ENCODE data around the gene BRAF.
"Not testable (repeated sequence)": the region's sequence is repeated elsewhere in the genome, so short reads cannot be mapped to it uniquely, and the experiment has no call there.

The BRAF gene

DNA sequence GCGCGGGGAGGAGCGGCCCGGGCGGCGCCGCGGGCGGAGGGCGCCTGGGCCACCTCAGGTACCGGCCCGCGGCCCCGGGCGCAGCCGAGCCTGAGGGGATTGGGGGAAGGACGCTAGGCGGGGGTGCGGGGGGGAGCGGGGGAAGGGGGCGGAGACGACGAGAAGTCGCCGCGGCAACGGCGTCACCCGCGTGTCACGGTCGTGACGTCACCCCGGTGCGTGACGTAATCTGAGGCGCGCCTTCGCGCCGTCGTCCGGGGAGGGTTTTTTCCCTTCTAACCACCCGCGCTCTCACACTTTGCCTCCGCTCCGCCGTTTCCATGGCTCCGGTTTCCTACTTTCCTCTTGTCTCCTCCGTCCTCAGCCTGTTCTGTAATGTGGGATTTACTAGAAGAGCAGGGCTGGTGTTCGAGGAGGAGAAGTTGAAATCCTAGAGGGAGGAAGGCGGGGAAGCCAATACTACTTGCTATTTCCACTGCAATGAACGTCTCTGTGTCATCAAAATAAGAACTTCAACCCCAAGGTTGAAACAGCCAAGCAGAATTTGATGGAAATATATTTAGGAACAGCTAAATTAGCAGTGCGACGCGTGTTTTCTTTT lies at the start of gene BRAF:
TSS of gene BRAF (minus strand) at position 109 of the 601 bp plus-strand sequence. CDS start 226 bp downstream, outside the sequence.
- peak; percentile 81 for DNase-seq (ENCODE audit: low read depth)
- H3K4me3 ChIP-seq (ENCODE audit: low read length), result peak within 1 kb of the TSS; percentile 82
- TF ChIP-seq, protein P1, sequence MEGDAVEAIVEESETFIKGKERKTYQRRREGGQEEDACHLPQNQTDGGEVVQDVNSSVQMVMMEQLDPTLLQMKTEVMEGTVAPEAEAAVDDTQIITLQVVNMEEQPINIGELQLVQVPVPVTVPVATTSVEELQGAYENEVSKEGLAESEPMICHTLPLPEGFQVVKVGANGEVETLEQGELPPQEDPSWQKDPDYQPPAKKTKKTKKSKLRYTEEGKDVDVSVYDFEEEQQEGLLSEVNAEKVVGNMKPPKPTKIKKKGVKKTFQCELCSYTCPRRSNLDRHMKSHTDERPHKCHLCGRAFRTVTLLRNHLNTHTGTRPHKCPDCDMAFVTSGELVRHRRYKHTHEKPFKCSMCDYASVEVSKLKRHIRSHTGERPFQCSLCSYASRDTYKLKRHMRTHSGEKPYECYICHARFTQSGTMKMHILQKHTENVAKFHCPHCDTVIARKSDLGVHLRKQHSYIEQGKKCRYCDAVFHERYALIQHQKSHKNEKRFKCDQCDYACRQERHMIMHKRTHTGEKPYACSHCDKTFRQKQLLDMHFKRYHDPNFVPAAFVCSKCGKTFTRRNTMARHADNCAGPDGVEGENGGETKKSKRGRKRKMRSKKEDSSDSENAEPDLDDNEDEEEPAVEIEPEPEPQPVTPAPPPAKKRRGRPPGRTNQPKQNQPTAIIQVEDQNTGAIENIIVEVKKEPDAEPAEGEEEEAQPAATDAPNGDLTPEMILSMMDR (conservative IDR thresholded peaks at IDR 0.05; ENCODE audit: low read length), result no peak

DNA sequence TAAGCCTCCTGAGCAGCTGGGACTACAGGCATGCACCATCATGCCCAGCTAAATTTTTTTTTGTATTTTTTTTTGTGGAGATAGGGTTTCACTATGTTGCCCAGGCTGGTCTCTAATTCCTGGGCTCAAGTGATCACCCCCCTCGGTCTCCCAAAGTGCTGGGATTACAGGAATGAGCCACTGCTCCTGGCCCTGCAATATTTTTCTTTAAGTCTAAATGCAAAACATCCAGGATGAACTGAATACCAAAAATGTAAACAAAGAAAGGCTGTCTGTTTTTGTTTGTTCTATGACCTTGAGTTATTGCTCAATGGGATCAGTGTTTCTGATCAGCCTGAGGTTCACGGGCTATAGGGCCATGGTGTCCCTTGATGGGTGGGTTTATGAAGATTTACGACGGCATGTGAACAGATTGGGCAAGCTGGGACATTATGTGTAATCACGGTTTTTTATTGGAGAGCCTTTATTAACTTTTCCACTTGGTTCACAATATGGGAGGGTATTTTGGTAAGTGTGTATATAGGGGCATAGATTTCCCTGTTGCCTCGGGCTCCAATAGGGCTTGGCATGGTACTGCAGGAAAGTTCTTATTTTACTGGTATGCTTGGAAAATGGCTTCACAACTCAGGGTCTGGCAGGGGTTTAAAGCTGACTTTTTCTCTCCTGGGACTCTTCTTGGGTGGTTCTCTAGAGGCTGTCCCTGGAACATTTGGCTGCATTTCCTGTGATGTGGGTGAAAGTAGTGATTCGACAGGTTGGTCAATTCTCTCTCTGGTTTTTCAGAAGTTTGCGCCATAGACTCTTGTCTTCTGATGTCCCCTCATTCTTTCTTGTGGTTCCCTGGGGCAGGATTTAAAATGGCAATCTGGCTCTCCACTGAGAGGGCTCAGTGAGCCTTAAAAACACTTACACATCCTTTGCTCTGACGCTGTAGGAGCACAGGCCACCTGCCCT lies 48.4 kb upstream of the BRAF start:
- no peak for DNase-seq (ENCODE audit: low read depth)
- TF ChIP-seq, protein P1 (conservative IDR thresholded peaks at IDR 0.05; ENCODE audit: low read length), result no peak
- no peak overlapping the region for H3K4me3 ChIP-seq (ENCODE audit: low read length)

DNA sequence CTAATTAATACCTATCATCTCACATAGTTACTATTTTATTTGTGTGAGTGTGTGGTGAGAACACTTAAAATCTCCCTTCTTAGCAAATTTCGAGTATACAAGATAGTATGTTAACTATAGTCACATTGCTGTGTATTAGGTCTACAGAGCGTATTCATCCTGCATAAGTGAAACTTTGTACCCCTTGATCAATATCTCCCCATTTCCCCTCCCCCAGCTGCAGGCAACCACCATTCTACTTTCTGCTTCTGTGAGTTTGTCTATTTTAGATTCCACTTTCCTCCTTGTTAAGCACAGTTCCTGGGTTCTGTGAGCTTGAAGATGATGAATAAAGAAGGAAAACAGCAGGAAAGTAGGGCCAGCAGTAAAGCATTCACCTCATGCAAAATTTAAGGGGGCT lies 47.6 kb upstream of the BRAF start:
- TF ChIP-seq, protein P1 (conservative IDR thresholded peaks at IDR 0.05; ENCODE audit: low read length), result no peak
- H3K4me3 ChIP-seq (ENCODE audit: low read length), result no peak overlapping the region
- DNase-seq (ENCODE audit: low read depth), result no peak

DNA sequence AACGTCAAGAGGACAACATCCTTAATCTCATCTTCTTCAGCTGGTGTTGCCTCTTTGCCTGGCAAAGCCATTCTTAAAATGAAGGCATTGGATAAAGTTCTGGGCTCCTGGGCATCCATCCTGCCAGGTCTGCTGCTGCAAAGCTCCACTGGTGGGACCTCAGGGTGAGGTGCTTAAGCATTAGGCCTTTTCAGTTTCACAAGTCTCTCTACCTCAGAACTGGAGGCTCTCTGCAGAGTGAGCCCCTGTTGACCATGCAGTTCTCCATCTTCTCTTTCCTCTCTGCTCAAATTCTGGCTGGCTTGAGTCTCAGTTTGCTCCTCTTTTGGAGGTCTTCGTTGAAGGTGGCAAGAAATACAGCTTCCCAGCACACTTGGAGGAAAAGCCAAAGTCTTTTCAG lies 42.7 kb upstream of the BRAF start:
- TF ChIP-seq, protein P1 (conservative IDR thresholded peaks at IDR 0.05; ENCODE audit: low read length), result no peak
- no peak overlapping the region for H3K4me3 ChIP-seq (ENCODE audit: low read length)
- DNase-seq (ENCODE audit: low read depth), result no peak

DNA sequence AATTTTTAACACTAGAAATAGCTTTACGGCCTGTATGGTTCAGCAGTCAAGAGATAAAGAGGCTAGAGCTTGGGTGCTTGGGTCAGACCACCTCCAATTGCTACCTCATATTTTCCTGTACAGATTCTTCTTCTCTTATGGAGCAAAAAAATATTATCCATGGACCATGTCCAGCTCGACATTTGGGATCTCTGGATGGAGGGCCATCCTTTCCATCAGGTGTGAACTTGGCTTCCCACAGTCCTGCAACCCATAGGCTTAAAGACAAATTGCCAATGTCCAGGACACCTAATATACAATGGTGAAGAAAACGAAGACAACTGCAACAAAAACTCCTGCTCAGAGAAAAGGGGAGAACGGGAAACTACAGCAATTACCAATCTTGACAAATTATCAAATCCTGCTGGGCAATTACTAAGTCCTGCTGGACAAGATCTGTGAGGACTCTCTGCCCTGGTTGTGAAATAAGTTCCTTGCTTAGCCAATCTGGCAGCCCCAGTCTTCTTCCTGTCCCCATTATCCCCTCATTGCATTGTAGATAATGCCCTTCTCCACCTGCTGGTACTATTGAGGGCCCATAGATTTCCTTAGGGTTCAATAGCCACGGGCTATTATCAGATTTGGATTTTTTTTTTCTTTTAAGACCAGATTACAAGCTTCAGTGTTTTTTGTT lies 42.0 kb upstream of the BRAF start:
- H3K4me3 ChIP-seq (ENCODE audit: low read length), result no peak overlapping the region
- TF ChIP-seq, protein P1 (conservative IDR thresholded peaks at IDR 0.05; ENCODE audit: low read length), result no peak
- DNase-seq (ENCODE audit: low read depth), result no peak

DNA sequence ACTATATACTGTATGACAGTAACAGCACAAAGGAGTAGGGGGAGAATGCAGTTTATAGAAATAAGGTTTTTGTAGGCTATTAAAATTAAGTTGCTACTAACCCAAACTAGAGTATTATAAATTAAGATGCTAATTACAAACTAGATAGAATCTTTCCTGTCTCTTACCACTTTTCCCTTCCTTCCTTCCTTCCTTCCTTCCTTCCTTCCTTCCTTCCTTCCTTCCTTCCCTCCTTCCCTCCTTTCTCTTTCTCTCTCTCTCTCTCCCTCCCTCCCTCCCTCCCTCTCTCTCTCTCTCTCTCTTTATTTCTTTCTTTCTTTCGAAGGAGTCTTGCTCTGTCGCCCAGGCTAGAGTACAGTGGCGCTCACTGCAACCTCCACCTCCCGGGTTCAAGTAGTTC lies 36.4 kb upstream of the BRAF start:
- no peak overlapping the region for H3K4me3 ChIP-seq (ENCODE audit: low read length)
- TF ChIP-seq, protein P1 (conservative IDR thresholded peaks at IDR 0.05; ENCODE audit: low read length), result no peak
- no peak for DNase-seq (ENCODE audit: low read depth)

DNA sequence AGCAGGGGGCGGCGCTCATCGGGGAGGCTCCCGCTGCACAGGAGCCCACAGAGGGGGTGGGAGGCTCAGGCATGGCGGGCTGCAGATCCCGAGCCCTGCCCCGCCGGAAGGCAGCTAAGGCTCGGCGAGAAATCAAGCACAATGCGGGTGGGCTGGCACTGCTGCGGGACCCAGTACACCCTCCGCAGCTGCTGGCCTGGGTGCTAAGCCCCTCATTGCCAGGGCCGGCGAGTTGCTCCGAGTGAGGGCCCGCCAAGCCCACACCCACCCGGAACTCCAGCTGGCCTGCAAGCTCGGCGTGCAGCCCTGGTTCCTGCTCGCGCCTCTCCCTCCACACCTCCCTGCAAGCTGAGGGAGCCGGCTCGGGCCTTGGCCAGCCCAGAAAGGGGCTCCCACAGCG lies 32.3 kb upstream of the BRAF start:
- not testable (repeated sequence) for DNase-seq (ENCODE audit: low read depth); H3K4me3 ChIP-seq (ENCODE audit: low read length)

All from AG10803 (cell line).